Posterior vena cava (tissue), 2 donors: ENCODE data around the gene RIOK1. TPM values are rescaled to one million over a fixed set of nuclear protein-coding genes. Genes with fewer than 3 reads are reported as not detected.

Source experiments
- DNase-seq: peaks from one replicate; pipeline ENCODE4 v3.0.0-alpha.2; 2020; ENCODE audit warnings: low spot score
- intact Hi-C, 2 donors: fragments of 100-400 bp; cut with DNase I; formaldehyde crosslinking; loops; one replicate each; pipeline versions ENCODE4 v1.14.1 to v1.14.2; 2022 to 2023
- total RNA-seq, 2 donors: library from RNA; stranded (reverse); fragmentation: NEBNext Ultra II Directional; extraction: Animal tissue kit (Norgen Biotek cat#: 25700); gene quantifications; one replicate each; pipeline ENCODE4 v1.2.1, GENCODE V29; 2021
- donor health status: DM: yes; HTN: yes; CAD: no.
- donor health status: DM: yes; HTN: yes; CAD: no.

Gene RIOK1
- total RNA-seq, 2 donors from 2014 or later: 18.9 to 20.7 TPM

DNA sequence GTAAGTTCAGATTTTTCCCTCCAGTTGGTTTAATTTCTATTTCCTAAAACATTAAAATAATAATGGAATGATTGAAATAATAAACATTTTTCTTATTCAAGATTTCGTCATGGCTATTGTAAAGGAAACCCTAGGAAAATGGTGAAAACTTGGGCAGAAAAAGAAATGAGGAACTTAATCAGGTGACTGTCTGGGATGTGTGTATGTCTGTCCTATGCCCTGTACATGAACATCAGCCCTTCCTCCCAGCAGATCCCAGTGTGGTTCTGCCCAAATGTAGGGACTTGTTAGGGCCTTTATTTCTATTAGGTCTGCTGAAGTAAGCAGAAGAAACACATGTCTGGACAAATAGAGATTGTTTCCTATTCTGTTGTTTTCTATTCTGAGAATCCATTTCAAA lies 13.1 kb downstream of the RIOK1 start:
- DNase-seq: no peak
- intact Hi-C loops: no loop called here

GRCh38 chr6:7404546-7404945 lies 14.9 kb downstream of the RIOK1 start:
- no peak for DNase-seq
- intact Hi-C loops: no loop called here

GRCh38 chr6:7406743-7407142 lies 17.1 kb downstream of the RIOK1 start:
- no peak for DNase-seq
- intact Hi-C loops: no loop called here

DNA sequence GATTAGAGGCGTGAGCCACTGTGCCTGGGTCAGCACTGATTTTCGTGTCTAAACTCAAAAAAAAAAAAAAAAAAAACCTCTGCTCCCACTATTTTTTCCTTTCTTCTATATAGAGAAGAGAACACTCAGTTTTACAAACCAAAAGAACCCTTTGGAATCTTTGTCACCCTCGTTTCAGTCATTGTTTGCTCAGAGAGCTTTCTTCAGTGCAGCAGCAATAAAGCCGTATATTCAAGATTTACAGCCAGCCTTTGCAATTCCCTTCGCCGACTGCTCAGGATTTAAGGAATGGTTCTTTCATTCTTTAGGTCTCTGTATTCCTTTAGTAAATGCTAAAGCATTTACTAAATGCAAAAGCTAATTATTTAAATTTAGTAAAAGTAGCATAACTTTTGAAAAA lies 20.1 kb downstream of the RIOK1 start:
- no peak for DNase-seq
- intact Hi-C loops: no loop called here

GRCh38 chr6:7410851-7411250 lies 21.2 kb downstream of the RIOK1 start:
- intact Hi-C loops: no loop called here
- no peak for DNase-seq

GRCh38 chr6:7411328-7411727 lies 21.7 kb downstream of the RIOK1 start:
- intact Hi-C loops: no loop called here
- DNase-seq: no peak

GRCh38 chr6:7413151-7413823 lies 23.7 kb downstream of the RIOK1 start:
- no peak for DNase-seq

DNA sequence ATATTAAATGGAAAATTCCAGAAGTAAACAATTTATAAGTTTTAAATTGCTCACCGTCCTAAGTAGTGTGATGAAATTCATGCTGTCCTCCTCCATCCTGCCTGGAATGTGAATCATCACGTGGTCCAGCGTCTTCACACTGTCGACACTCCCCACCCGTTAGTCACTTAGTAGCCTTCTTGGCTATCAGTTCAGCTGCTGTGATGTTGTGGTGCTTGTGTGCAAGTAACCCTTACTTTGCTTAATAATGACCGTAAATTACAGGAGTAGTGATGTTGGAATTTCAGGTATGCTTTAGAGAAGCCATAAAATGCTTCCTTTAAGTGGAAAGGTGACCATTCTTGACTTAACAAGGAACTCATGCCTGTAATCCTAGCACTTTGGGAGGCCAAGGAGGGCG lies 25.2 kb downstream of the RIOK1 start:
- intact Hi-C loops: no loop called here
- no peak for DNase-seq

More at GRCh38 chr6:7413151-7413823, 23.7 kb downstream of the RIOK1 start:
- intact Hi-C loops: no loop called here

DNA sequence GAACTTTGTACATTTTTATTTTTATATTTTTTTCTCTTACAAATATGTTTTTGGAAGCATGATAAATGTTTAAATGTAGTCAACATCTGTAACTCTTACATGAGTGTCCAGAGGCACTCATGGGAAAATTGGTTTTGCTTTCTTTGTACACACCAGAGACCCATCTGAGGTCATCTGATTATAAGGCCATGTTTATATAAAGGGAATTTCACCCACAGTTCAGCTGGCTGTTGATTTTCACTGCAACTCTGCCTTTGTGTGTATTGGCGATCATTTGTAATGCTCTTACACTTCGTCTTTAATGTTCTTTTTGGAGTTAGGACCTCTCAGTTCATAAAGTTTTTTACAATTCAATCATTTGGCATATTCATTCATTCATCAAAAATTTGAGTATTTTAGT lies 28.1 kb downstream of the RIOK1 start:
- intact Hi-C loops: no loop called here
- no peak for DNase-seq

DNA sequence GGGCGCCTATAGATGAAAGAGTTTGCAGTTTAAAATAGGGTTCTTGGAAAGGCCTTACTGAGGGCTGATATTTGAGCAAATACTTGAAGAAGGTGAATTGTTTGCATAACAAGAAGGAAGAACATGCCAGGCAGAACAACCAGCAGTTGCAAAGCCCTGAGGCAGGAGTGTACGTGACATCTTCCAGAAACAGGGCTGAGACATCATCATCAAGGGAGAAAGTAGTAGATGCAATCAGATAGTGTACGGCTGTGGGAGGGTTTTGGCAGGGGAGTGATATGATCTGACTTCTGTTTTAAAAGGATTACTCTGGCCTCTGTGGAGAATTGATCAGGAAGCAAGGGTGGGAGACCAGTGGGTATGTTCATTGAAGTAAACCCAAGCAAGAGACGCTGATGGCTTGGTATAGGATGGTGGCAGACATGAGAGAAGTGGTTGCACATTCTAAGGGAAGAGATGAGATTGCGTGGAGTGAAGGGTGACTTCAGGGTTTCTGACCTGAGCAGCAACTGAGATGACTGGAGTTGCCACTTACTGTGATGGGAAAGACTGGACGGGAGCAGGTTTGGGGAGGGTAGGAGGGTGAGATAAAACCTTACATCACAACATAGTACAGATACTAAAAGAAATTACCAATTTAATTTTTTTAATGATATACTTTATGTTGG lies 28.8 kb downstream of the RIOK1 start:
- DNase-seq: no peak
- intact Hi-C loops: no loop called here

- intact Hi-C loops: no loop called here
- DNase-seq: no peak
Measured at GRCh38 chr6:7419065-7419464, 29.5 kb downstream of the RIOK1 start.

DNA sequence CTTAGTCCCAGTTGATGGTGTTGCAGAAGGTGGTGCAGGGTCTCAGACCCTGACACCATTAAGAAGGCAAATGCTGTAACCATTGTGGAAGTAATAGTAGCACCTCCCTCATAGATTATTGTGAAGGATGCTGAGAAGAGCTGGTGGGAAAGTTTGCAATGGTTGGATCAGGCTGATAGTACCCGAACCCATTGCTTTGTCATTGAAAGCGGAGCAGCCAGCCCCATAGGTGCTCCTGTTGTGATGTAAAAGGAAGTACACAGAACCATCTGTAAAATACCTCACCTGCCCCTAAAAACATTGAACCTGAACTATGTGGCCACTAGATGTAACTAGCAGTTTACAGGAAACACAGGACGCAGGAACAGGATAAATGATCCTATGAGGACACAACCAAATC lies 31.5 kb downstream of the RIOK1 start:
- intact Hi-C loops: no loop called here

GRCh38 chr6:7424058-7424457 lies 34.5 kb downstream of the RIOK1 start:
- intact Hi-C loops: no loop called here

More for the DNA sequence above, 31.5 kb downstream of the RIOK1 start:
- DNase-seq: no peak

GRCh38 chr6:7424967-7425807 lies 35.6 kb downstream of the RIOK1 start:
- intact Hi-C loops: no loop called here
- no peak for DNase-seq

More at GRCh38 chr6:7424058-7424457, 34.5 kb downstream of the RIOK1 start:
- no peak for DNase-seq

GRCh38 chr6:7425808-7426190 lies 36.2 kb downstream of the RIOK1 start:
- DNase-seq: no peak
- intact Hi-C loops: no loop called here

DNA sequence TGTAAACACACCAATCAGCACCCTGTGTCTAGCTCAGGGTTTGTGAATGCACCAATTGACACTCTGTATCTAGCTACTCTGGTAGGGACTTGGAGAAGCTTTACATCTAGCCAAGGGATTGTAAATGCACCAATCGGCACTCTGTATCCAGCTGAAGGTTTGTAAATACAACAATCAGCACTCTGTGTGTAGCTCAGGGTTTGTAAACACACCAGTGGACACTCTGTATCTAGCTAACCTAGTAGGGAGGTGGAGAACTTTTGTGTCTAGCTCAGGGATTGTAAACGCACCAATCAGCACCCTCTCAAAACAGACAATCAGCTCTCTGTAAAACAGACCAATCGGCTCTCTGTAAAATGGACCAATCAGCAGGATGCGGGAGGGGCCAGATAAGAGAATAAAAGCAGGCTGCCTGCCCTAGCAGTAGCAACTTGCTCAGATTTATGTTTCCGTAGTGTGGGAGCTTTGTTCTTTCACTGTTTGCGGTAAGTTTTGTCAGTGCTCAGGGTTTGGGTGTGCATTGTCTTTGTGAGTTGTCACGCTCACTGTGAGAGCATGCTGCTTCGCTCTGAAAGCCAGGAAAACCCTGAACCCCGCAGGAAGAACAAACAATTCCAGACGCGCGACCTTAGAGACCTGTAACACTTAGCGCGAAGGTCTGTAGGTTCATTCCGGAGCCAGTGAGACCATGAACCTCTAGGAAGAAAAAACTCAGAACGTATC lies 37.0 kb downstream of the RIOK1 start:
- no peak for DNase-seq
- intact Hi-C loops: no loop called here

- intact Hi-C loops: no loop called here
- DNase-seq: no peak
Measured at GRCh38 chr6:7431313-7431673, 41.7 kb downstream of the RIOK1 start.

GRCh38 chr6:7431674-7432390 lies 42.2 kb downstream of the RIOK1 start:
- intact Hi-C loops: no loop called here
- DNase-seq: no peak
